Neutrophil (primary cell): ENCODE measurements around the gene ARF1.

Source experiments
- H3K27ac ChIP-seq: fragments of 200-600 bp; sonication (generic); 2 replicates; pipeline ENCODE4 v1.5.1; 2016; ENCODE audit warnings: mild to moderate bottlenecking, moderate library complexity
- H3K27me3 ChIP-seq: fragments of 200-600 bp; sonication (generic); 2 replicates; pipeline ENCODE4 v1.6.0; 2016; ENCODE audit warnings: mild to moderate bottlenecking
- H3K36me3 ChIP-seq: fragments of 200-600 bp; sonication (generic); 2 replicates; pipeline ENCODE4 v1.5.1; 2017
- H3K4me1 ChIP-seq, 2 experiments: fragments of 200-600 bp in 1 of 2; sonication (generic) in 1 of 2; 1 replicate in 1 of 2; 2 replicates in 1 of 2; pipeline versions ENCODE4 v1.5.1 to v1.6.1; 2013 to 2016; ENCODE audit warnings: low read depth in 1 of 2, low read length in 1 of 2, mild to moderate bottlenecking in 1 of 2, moderate library complexity in 1 of 2; ENCODE audit not compliant: control insufficient read depth in 1 of 2, insufficient read depth in 1 of 2
- H3K4me3 ChIP-seq, 2 experiments: fragments of 200-600 bp in 1 of 2; sonication (generic) in 1 of 2; 1 replicate in 1 of 2; 2 replicates in 1 of 2; pipeline ENCODE4 v1.5.1; 2013 to 2016; ENCODE audit warnings: low read depth in 1 of 2, low read length in 1 of 2, mild to moderate bottlenecking in 1 of 2, moderate library complexity in 1 of 2
- H3K9me3 ChIP-seq: fragments of 200-600 bp; sonication (generic); 2 replicates; pipeline ENCODE4 v1.5.1; 2016
- TF ChIP-seq, protein P1 (sequence below): fragments of 200-600 bp; sonication (generic); IDR thresholded peaks from 2 replicates; pipeline ENCODE4 v1.5.1; 2016; ENCODE audit warnings: antibody characterized with exemption

The ARF1 gene

GRCh38 chr1:228145463-228146416, 63.2 kb downstream of the ARF1 start:
- H3K4me3 ChIP-seq = no peak overlapping the region
- H3K27me3 ChIP-seq = no peaks in the 10 kb centered on the region
- H3K4me1 ChIP-seq = peaks cover 15 to 17% of the 10 kb centered on the region in 2 experiments
- no peak overlapping the region for H3K27ac ChIP-seq
- H3K9me3 ChIP-seq = no peaks in the 10 kb centered on the region
- H3K36me3 ChIP-seq = peaks cover 60% of the 10 kb centered on the region
- TF ChIP-seq, protein P1, sequence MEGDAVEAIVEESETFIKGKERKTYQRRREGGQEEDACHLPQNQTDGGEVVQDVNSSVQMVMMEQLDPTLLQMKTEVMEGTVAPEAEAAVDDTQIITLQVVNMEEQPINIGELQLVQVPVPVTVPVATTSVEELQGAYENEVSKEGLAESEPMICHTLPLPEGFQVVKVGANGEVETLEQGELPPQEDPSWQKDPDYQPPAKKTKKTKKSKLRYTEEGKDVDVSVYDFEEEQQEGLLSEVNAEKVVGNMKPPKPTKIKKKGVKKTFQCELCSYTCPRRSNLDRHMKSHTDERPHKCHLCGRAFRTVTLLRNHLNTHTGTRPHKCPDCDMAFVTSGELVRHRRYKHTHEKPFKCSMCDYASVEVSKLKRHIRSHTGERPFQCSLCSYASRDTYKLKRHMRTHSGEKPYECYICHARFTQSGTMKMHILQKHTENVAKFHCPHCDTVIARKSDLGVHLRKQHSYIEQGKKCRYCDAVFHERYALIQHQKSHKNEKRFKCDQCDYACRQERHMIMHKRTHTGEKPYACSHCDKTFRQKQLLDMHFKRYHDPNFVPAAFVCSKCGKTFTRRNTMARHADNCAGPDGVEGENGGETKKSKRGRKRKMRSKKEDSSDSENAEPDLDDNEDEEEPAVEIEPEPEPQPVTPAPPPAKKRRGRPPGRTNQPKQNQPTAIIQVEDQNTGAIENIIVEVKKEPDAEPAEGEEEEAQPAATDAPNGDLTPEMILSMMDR = no peak

GRCh38 chr1:228146417-228147150, 64.1 kb downstream of the ARF1 start:
- TF ChIP-seq, protein P1 = no peak
- Histone ChIP-seq H3K27ac (no peak overlapping the region), H3K36me3 (peaks cover 56% of the 10 kb centered on the region), H3K27me3 (no peaks in the 10 kb centered on the region), H3K4me1 (peaks cover 6 to 8% of the 10 kb centered on the region in 2 experiments), H3K9me3 (no peaks in the 10 kb centered on the region), H3K4me3 (no peak overlapping the region)

- no peaks in the 10 kb centered on the region for H3K9me3 ChIP-seq
- H3K4me3 ChIP-seq = no peak overlapping the region
- no peaks in the 10 kb centered on the region for H3K27me3 ChIP-seq
- peaks cover under 1 to 2% of the 10 kb centered on the region in 2 experiments for H3K4me1 ChIP-seq
- H3K36me3 ChIP-seq = peaks cover 52% of the 10 kb centered on the region
- no peak overlapping the region for H3K27ac ChIP-seq
- TF ChIP-seq, protein P1 = no peak
These were observed 64.7 kb downstream of the ARF1 start for GRCh38 chr1:228147151-228147693.

DNA sequence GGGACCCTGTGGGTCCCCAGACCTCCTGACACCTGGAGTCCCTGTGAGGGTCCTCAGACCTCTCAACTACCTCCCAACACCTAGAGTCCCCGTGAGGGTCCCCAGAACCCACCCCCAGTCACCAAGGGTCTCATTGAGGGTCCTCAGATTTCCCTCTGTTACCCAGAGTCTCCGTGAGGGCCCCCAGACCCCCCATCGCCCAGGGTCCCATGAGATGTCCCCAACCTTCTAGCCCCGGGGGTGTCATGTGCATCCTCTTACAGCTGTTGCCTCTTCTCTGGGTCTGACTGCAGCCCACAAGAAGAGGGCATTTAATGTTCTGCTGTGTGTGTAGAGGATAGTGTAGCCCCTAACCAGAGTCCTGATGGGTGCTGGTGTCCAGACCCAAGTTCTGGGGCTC, 65.3 kb downstream of the ARF1 start:
- peaks cover 52% of the 10 kb centered on the region for H3K36me3 ChIP-seq
- H3K27ac ChIP-seq = no peak overlapping the region
- TF ChIP-seq, protein P1 = no peak
- H3K4me1 ChIP-seq = no peaks in the 10 kb centered on the region
- no peaks in the 10 kb centered on the region for H3K27me3 ChIP-seq
- no peak overlapping the region for H3K4me3 ChIP-seq
- H3K9me3 ChIP-seq = no peaks in the 10 kb centered on the region

- Histone ChIP-seq H3K9me3 (no peaks in the 10 kb centered on the region), H3K4me3 (no peak overlapping the region), H3K4me1 (no peaks in the 10 kb centered on the region), H3K36me3 (peaks cover 52% of the 10 kb centered on the region), H3K27me3 (no peaks in the 10 kb centered on the region), H3K27ac (no peak overlapping the region)
- TF ChIP-seq, protein P1 = no peak
These were observed 65.8 kb downstream of the ARF1 start for GRCh38 chr1:228148196-228148861.
